ENCODE results near the gene ELAVL2. TPM values are rescaled to one million over a fixed set of nuclear protein-coding genes. Genes with fewer than 3 reads are reported as not detected.
A peak's percentile ranks its signal among the peaks of the same experiment; 100 is the strongest.

ELAVL2 gene
- total RNA-seq, 1 experiment from 2014 or later = 16.8 TPM

GRCh38 chr9:23784962-23785361, 41.1 kb downstream of the ELAVL2 start:
- no peak overlapping the region for H2AK5ac ChIP-seq (ENCODE audit: insufficient read length, low read length)
- no peak overlapping the region for H3K56ac ChIP-seq (ENCODE audit: insufficient read length, low read depth, low read length)
- H3K9ac ChIP-seq (ENCODE audit: extremely low read depth, insufficient read length, low read length) = no peak overlapping the region
- Mint-ChIP-seq H3K9me3 (no peaks in the 10 kb centered on the region), H3K36me3 (ENCODE audit: insufficient read depth in 1 of 3, low read depth in 3 of 3) (no peaks in the 10 kb centered on the region; a peak in 1 of 7 replicates), H3K4me3 (no peak overlapping the region), H3K4me1 (peaks cover 36 to 51% of the 10 kb centered on the region in 2 experiments), H3K27me3 (ENCODE audit: low read depth) (no peaks in the 10 kb centered on the region), H3K27ac (no peak overlapping the region)
- no peaks in the 10 kb centered on the region for H3K23me2 ChIP-seq (ENCODE audit: insufficient read length, low read depth, low read length, poor library complexity, severe bottlenecking)
- no peak overlapping the region for H3K23ac ChIP-seq (ENCODE audit: insufficient read length, low read depth, low read length)
- H3K27me3 ChIP-seq (ENCODE audit: insufficient read depth, low read length) = no peaks in the 10 kb centered on the region
- peak; percentile 24; the same call in 2 of the 3 replicates for TF ChIP-seq CTCF (conservative IDR thresholded peaks at IDR 0.05)
- no peaks in the 10 kb centered on the region for H4K20me1 ChIP-seq (ENCODE audit: control insufficient read depth, insufficient read depth, insufficient read length)
- H4K91ac ChIP-seq (ENCODE audit: insufficient read length, low read depth, low read length) = no peak overlapping the region
- no peak overlapping the region for H4K8ac ChIP-seq (replicated peaks; ENCODE audit: insufficient read length, low read depth, low read length)
- no peak overlapping the region for H3K14ac ChIP-seq (ENCODE audit: insufficient read depth, low read length)
- no peaks in the 10 kb centered on the region for H3K9me3 ChIP-seq (ENCODE audit: control insufficient read depth, low read depth, low read length)
- H3K4me1 ChIP-seq (ENCODE audit: insufficient read depth, low read length) = peaks cover 11% of the 10 kb centered on the region; the same call in 1 of the 2 replicates
- no peak overlapping the region for H2AFZ ChIP-seq (ENCODE audit: low read length)
- WGBS (ENCODE audit: extremely low coverage, insufficient read length, low lambda C conversion rate) = no CpG with 5 or more reads among the region's 1 CpG
- no peak overlapping the region for H3K4ac ChIP-seq (ENCODE audit: low read depth, low read length)
- H3K79me1 ChIP-seq (ENCODE audit: insufficient read depth, low read depth, low read length, poor library complexity, severe bottlenecking) = no peaks in the 10 kb centered on the region
- H3K79me2 ChIP-seq (ENCODE audit: insufficient read depth, low read length) = peaks cover 49% of the 10 kb centered on the region; the same call in 1 of the 2 replicates
- no peak overlapping the region for H2BK20ac ChIP-seq (ENCODE audit: low read depth, low read length, poor library complexity, severe bottlenecking)
- DNase-seq = no peak
- no peak overlapping the region for H2BK120ac ChIP-seq (ENCODE audit: low read depth, low read length, poor library complexity, severe bottlenecking)
- no peak overlapping the region for H2BK12ac ChIP-seq (ENCODE audit: insufficient read length, low read depth, low read length)
- no peak overlapping the region for H3K27ac ChIP-seq (ENCODE audit: insufficient read length, low read depth, low read length)
- H3K18ac ChIP-seq (ENCODE audit: insufficient read length, low read depth, low read length) = no peak overlapping the region
- H2BK15ac ChIP-seq (ENCODE audit: low read depth, low read length) = no peak overlapping the region
- H4K5ac ChIP-seq (ENCODE audit: insufficient read length, low read depth, low read length) = no peak overlapping the region
- no peak overlapping the region for H2BK5ac ChIP-seq (ENCODE audit: insufficient read length, low read length)
- no peak overlapping the region for H3T11ph ChIP-seq (ENCODE audit: low read length)
- no peak overlapping the region for H3K4me2 ChIP-seq (ENCODE audit: insufficient read depth, insufficient read length, low read length)
